Measurements from ENCODE around the gene TBCK.
A peak's percentile ranks its signal among the peaks of the same experiment; 100 is the strongest.

The TBCK gene

DNA sequence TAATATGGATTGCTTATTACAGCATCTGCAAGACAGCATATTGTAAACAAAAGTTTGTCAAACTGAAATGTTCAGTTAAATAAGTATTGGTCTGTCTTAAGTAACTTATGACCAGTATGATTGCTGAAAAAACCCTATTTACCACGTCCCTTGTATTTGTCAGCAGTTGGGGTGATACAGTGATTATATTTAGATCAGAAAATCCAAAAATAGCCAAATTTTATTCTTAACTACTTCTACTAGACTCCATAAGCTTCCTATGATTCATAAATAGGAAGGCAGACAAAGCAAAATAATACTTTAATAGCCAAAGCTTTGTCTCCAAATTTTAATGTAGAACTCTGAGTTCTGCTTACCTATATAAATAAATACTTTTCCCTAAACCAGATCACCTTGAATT is 45.3 kb downstream of the TBCK start:
- H3K4me3 ChIP-seq (ENCODE audit: low read depth, low read length) = no peak overlapping the region
- TF ChIP-seq CTCF (conservative IDR thresholded peaks at IDR 0.05; ENCODE audit: low read depth, low read length) = no peak
- no peak for DNase-seq (ENCODE audit: low read depth)

GRCh38 chr4:106269711-106270110 is 46.3 kb downstream of the TBCK start:
- no peak for DNase-seq (ENCODE audit: low read depth)
- no peak overlapping the region for H3K4me3 ChIP-seq (ENCODE audit: low read depth, low read length)
- no peak for TF ChIP-seq CTCF (conservative IDR thresholded peaks at IDR 0.05; ENCODE audit: low read depth, low read length)

DNA sequence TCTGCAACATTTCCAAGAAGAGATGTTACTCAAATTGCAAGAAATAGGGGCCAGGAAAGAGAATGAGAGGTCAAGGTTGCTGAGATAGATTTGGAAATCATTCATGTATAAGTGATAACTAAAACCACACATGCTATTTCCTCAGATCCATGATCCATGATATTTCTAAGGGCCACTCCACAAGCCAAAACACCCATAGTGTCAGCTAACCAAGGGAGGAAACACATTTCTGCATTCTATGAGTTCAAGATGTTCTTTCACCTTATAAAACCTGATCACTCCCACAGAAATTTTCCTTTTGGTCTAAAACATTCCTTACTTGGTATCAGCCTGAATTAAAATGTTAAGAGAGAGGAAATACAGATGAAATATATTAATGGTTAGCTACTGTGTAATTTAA is 47.2 kb downstream of the TBCK start:
- DNase-seq (ENCODE audit: low read depth) = peak; percentile 13
- no peak overlapping the region for H3K4me3 ChIP-seq (ENCODE audit: low read depth, low read length)
- TF ChIP-seq CTCF (conservative IDR thresholded peaks at IDR 0.05; ENCODE audit: low read depth, low read length) = no peak

- peak; percentile 86 for DNase-seq (ENCODE audit: low read depth)
- peak; percentile 72 for TF ChIP-seq CTCF (conservative IDR thresholded peaks at IDR 0.05; ENCODE audit: low read depth, low read length)
- H3K4me3 ChIP-seq (ENCODE audit: low read depth, low read length) = no peak overlapping the region
These were observed 49.8 kb downstream of the TBCK start for GRCh38 chr4:106266201-106266600.

GRCh38 chr4:106264331-106264728 is 51.7 kb downstream of the TBCK start:
- TF ChIP-seq CTCF (conservative IDR thresholded peaks at IDR 0.05; ENCODE audit: low read depth, low read length) = no peak
- no peak overlapping the region for H3K4me3 ChIP-seq (ENCODE audit: low read depth, low read length)
- DNase-seq (ENCODE audit: low read depth) = no peak

DNA sequence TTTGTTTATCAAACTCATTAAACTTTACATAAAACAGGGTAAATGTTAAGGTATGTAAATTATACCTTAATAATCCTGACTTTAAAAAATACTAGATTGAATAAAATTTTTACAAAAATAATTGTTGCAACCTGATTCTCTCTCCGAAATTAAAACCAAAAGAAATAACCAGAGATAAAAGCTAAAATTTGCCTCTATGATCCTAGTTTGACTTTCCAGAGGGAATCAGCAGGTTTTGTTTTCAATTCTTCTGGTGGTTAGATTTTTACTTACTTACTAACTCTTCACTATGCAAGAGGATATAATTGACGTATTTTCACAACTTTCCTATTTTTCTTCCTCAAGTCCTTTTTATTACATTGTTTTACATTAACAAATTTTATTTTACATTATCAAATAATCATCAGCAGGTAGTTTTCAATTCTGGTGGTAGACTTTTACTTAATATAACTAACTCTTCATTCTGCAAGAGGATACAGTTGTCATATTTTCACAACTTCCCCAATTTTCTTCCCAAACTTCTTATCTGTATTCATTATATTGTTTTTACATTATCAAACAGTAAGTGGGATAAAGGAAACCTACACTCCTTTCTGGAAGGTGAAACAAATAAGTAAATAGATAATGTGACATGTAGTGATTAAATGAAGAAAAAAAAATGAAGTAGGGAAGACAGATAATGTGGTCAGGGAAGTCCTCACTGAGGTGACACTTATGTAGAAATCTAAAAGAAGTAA is 52.2 kb downstream of the TBCK start:
- TF ChIP-seq CTCF (conservative IDR thresholded peaks at IDR 0.05; ENCODE audit: low read depth, low read length) = no peak
- no peak overlapping the region for H3K4me3 ChIP-seq (ENCODE audit: low read depth, low read length)
- no peak for DNase-seq (ENCODE audit: low read depth)

DNA sequence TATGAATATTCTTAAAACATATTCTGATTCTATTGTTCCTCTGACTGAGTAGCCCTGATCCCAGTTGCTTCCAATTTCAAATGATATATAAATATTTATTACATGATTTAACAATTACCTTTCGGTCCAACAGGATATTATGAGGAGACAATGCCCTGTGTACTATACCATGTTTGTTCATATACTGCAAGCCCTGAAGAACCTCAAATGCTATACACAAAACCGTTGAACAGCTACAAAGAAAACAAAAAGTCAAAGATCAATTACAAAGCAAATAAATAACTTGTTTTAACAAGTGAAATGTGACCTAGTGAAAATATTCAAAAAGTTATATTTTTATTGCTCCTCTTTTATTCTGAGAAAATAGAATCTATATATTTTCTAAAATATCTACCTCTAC is 54.0 kb downstream of the TBCK start:
- no peak overlapping the region for H3K4me3 ChIP-seq (ENCODE audit: low read depth, low read length)
- no peak for TF ChIP-seq CTCF (conservative IDR thresholded peaks at IDR 0.05; ENCODE audit: low read depth, low read length)
- no peak for DNase-seq (ENCODE audit: low read depth)

Data from choroid plexus epithelial cell (primary cell).